Stomach smooth muscle (tissue), 2 donors: ENCODE results near the gene PEDS1.
"Not testable (repeated sequence)": the region's sequence is repeated elsewhere in the genome, so short reads cannot be mapped to it uniquely, and the experiment has no call there.

Experiments
- H3K27ac ChIP-seq: one replicate; pipeline ENCODE4 v1.7.0; 2013; ENCODE audit warnings: mild to moderate bottlenecking, low read length, inconsistent platforms
- H3K27me3 ChIP-seq, 2 donors: one replicate each; pipeline ENCODE4 v1.7.0; 2013; ENCODE audit warnings: low read length in 2 of 2; ENCODE audit not compliant: insufficient read depth in 2 of 2, control insufficient read depth in 1 of 2
- H3K36me3 ChIP-seq, 2 donors: one replicate each; pipeline ENCODE4 v1.7.0; 2013; ENCODE audit warnings: low read length in 2 of 2; ENCODE audit not compliant: control insufficient read depth in 2 of 2, insufficient read depth in 2 of 2
- H3K4me1 ChIP-seq: one replicate; pipeline ENCODE4 v1.7.0; 2013; ENCODE audit warnings: low read length; ENCODE audit not compliant: control insufficient read depth, insufficient read depth
- H3K4me3 ChIP-seq, 2 donors: one replicate each; pipeline ENCODE4 v1.7.0; 2013; ENCODE audit warnings: low read length in 2 of 2
- H3K9ac ChIP-seq, 2 donors: one replicate each; pipeline ENCODE4 v1.7.0; 2013; ENCODE audit warnings: low read length in 2 of 2, mild to moderate bottlenecking in 1 of 2
- H3K9me3 ChIP-seq, 2 donors: one replicate each; pipeline ENCODE4 v1.7.0; 2013; ENCODE audit warnings: low read length in 2 of 2; ENCODE audit not compliant: control insufficient read depth in 2 of 2
- donor health status: healthy.
- donor health status: Pancreatic carcinoma.

Gene PEDS1

DNA sequence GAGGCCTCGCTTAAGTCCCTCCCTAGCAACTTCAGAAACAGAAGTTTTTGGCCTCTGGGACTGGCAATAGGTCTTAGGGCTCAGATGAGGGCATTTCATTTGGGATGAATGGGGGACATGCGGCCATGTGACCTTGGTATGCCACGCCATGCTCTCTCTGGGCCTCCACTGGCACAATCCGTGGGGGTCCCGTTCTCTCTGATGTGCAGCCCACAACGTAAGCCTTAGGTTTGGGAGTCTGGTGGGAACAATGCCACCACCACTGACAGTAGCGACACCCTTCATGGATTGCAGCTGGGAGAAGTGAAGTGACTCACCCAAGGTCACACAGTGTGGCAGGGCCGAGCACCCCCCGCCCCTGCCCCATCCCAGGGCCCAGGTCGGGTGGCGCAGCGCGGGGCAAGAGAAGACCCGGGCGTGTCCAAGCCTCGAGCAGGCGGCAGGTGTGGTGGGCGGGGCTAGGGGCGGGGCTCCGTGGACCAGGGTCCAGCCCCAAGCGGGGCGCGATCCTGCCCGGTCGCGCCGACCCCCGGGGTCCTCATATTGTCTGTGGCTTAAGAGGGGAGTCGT, 36.2 kb upstream of the PEDS1 start:
- Histone ChIP-seq H3K27ac (peak overlapping the region; percentile 97), H3K9me3 (no peaks in the 10 kb centered on the region), H3K4me3 (peak overlapping the region in 1 of 2 donors; percentile 40), H3K27me3 (no peaks in the 10 kb centered on the region), H3K9ac (peak overlapping the region; percentile 36 to 80), H3K4me1 (peaks cover 30% of the 10 kb centered on the region), H3K36me3 (peaks cover 6 to 11% of the 10 kb centered on the region in 2 donors)

DNA sequence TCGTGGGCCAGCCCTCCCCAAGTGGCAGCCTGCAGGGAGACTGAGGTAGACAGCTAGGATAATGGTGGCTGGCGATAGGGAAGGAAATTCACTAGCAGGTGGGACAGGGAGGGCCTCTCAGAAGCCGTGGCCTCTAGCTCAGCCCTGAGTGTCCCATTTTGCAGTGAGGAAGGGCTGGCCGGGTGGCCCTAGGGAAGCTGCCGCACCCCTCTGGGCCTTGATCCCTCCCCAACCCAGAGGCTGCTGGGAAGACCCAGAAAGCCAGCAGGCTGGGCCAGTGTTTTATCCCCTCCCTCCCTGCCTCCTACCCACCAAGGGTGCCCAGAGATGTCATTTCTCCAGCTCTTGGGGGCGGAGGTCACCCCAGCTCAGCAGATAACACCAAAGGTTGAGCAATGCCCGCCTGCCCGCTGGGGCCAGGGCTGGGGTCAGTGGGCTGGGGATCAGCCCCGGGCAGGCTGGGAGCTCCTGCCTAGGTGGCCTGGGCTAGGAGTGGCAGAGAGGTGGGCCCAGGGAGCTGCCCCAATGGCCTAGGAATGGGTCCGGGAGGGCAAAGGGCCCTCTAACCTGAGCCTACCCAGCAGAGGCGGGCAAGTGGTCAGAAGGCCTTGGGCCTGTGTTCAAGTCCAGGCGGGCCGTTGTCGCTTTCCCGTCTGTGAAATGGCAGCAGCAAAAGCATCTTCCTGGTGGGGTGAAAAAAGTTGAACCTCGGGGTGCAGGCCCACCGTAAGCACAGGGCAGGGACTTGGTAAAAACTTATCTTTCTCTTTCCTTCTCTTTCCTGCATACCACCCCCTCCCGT, 35.6 kb upstream of the PEDS1 start:
- H3K9ac ChIP-seq, result peak overlapping the region in 1 of 2 donors; percentile 80
- H3K27me3 ChIP-seq, result no peaks in the 10 kb centered on the region
- H3K9me3 ChIP-seq, result no peaks in the 10 kb centered on the region
- H3K4me3 ChIP-seq, result no peak overlapping the region
- H3K36me3 ChIP-seq, result peaks cover 1 to 6% of the 10 kb centered on the region in 2 donors
- H3K27ac ChIP-seq, result peak overlapping the region; percentile 97
- H3K4me1 ChIP-seq, result peaks cover 23% of the 10 kb centered on the region

- Histone ChIP-seq H3K27ac (no peak overlapping the region), H3K4me3 (no peak overlapping the region), H3K9me3 (no peaks in the 10 kb centered on the region), H3K9ac (no peak overlapping the region), H3K36me3 (peaks cover 0 to under 1% of the 10 kb centered on the region in 2 donors), H3K4me1 (peaks cover 15% of the 10 kb centered on the region), H3K27me3 (no peaks in the 10 kb centered on the region)
These were observed 34.8 kb upstream of the PEDS1 start for GRCh38 chr20:50188287-50188688.

GRCh38 chr20:50187403-50188051, 34.0 kb upstream of the PEDS1 start:
- Histone ChIP-seq H3K9ac (no peak overlapping the region), H3K4me1 (peaks cover 9% of the 10 kb centered on the region), H3K36me3 (no peaks in the 10 kb centered on the region), H3K27me3 (no peaks in the 10 kb centered on the region), H3K27ac (no peak overlapping the region), H3K9me3 (no peaks in the 10 kb centered on the region), H3K4me3 (no peak overlapping the region)

- Histone ChIP-seq H3K9me3 (no peaks in the 10 kb centered on the region), H3K27me3 (no peaks in the 10 kb centered on the region), H3K4me1 (peaks cover 9% of the 10 kb centered on the region), H3K4me3 (no peak overlapping the region), H3K9ac (no peak overlapping the region), H3K36me3 (no peaks in the 10 kb centered on the region), H3K27ac (no peak overlapping the region)
These were observed 33.5 kb upstream of the PEDS1 start for GRCh38 chr20:50186987-50187402.

GRCh38 chr20:50186151-50186885, 32.8 kb upstream of the PEDS1 start:
- Histone ChIP-seq H3K27ac (no peak overlapping the region), H3K9ac (no peak overlapping the region)

DNA sequence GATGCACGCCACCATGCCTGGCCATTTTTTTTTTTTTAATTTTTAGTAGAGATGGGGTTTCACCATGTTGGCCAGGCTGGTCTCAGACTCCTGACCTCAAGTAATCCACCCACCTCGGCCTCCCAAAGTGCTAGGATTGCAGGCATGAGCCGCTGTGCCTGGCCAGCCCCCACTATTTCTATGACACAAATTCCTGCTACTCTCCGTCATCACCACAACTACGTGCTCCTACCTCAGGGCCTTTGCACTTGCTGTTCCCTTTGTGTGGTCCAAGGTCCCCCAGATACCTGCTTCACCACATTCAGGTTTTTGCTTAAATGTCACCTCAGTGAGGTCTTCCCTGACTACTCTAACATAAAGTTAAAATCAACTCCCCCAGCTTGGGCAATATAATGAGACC, 31.9 kb upstream of the PEDS1 start:
- Histone ChIP-seq H3K27ac (no peak overlapping the region), H3K27me3 (no peaks in the 10 kb centered on the region), H3K4me1 (peaks cover 9% of the 10 kb centered on the region), H3K4me3 (no peak overlapping the region), H3K9ac (no peak overlapping the region), H3K9me3 (no peaks in the 10 kb centered on the region), H3K36me3 (no peaks in the 10 kb centered on the region)

More at GRCh38 chr20:50186151-50186885, 32.8 kb upstream of the PEDS1 start:
- Histone ChIP-seq H3K4me3 (no peak overlapping the region), H3K9me3 (no peaks in the 10 kb centered on the region), H3K27me3 (no peaks in the 10 kb centered on the region), H3K36me3 (no peaks in the 10 kb centered on the region), H3K4me1 (peaks cover 9% of the 10 kb centered on the region)

- Histone ChIP-seq H3K27me3 (no peaks in the 10 kb centered on the region), H3K36me3 (no peaks in the 10 kb centered on the region), H3K9ac (no peak overlapping the region), H3K27ac (no peak overlapping the region), H3K9me3 (no peaks in the 10 kb centered on the region), H3K4me1 (peaks cover 6% of the 10 kb centered on the region), H3K4me3 (no peak overlapping the region)
These were observed 28.8 kb upstream of the PEDS1 start for GRCh38 chr20:50182346-50182745.

DNA sequence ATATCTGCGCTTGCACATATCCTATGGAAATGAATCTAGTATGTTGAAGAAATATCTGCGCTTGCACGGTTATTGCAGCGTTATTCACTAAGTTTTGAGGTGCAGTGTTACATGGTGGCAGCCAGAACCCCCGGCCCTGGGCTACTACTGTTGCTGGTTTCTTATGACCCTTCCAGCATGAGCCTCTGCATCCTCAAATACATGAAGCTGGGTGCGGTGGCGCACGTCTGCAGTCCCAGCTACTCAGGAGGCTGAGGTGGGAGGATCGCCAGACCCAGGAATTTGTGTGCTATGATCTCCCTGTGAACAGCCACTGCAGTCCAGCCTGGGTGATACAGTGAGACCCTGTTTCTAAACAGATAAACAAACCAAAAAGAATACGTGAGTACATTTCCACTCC, 27.8 kb upstream of the PEDS1 start:
- H3K36me3 ChIP-seq, result no peaks in the 10 kb centered on the region
- no peak overlapping the region for H3K9ac ChIP-seq
- H3K4me1 ChIP-seq, result peaks cover 4% of the 10 kb centered on the region
- H3K4me3 ChIP-seq, result no peak overlapping the region
- H3K27ac ChIP-seq, result no peak overlapping the region
- no peaks in the 10 kb centered on the region for H3K9me3 ChIP-seq
- H3K27me3 ChIP-seq, result no peaks in the 10 kb centered on the region

DNA sequence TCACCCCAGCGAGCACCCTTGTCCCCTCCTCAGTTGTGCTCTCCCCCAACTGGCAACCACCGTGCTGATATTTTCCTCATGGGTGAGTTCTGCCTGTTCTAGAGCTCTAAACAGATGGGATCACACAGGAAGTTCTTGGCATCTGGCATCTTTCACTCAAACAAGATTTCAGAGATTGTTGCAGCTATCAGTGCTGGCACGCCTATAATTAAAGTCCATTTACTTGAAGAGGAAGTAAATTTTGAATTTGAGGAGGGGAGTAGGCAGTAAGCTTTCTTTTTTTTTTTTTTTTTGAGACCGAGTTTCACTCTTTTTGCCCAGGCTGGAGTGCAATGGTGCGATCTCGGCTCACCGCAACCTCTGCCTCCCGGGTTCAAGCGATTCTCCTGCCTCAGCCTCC, 25.1 kb upstream of the PEDS1 start:
- H3K9me3 ChIP-seq, H3K4me1 ChIP-seq, H3K27ac ChIP-seq, H3K9ac ChIP-seq, H3K27me3 ChIP-seq, H3K4me3 ChIP-seq, H3K36me3 ChIP-seq: not testable (repeated sequence)
